ENCODE measurements around the gene DNAI1. TPM values are rescaled to one million over a fixed set of nuclear protein-coding genes. Genes with fewer than 3 reads are reported as not detected.

Gene DNAI1
- total and polyA plus RNA-seq, 2 of the 13 experiments (the other 11 are each of a cell fraction or from before 2014, with no cell fraction given), result not detected

- Histone ChIP-seq H3K4me1 (ENCODE audit: insufficient read depth, low read length) (peaks cover 8% of the 10 kb centered on the region), H3K9ac (ENCODE audit: insufficient read depth, low read depth, low read length) (no peak overlapping the region), H3K27me3 (ENCODE audit: control insufficient read depth in 1 of 2, insufficient read depth in 2 of 2, low read length in 2 of 2) (peaks cover 8 to 45% of the 10 kb centered on the region in 2 experiments; a peak in 4 of 5 replicates), H3K4me3 (replicated peaks in 1 of 3; ENCODE audit: insufficient read depth in 1 of 3, low read depth in 2 of 3, low read length in 3 of 3) (no peak overlapping the region), H3K4me2 (ENCODE audit: low read depth, low read length) (no peak overlapping the region), H3K36me3 (replicated peaks in 1 of 2; ENCODE audit: control insufficient read depth in 1 of 2, insufficient read depth in 2 of 2, low read length in 2 of 2) (no peaks in the 10 kb centered on the region), H2AFZ (ENCODE audit: low read length) (no peak overlapping the region), H3K27ac (ENCODE audit: extremely low read length, insufficient read depth, low read length) (no peak overlapping the region), H4K20me1 (ENCODE audit: insufficient read depth, low read length) (peaks cover 7% of the 10 kb centered on the region; the same call in 1 of the 2 replicates), H3K9me3 (ENCODE audit: low read length) (no peaks in the 10 kb centered on the region), H3K79me2 (ENCODE audit: insufficient read depth, low read length) (no peaks in the 10 kb centered on the region)
- no peak for TF ChIP-seq CBX1 (IDR thresholded peaks at IDR 0.05; ENCODE audit: low read depth)
- no peak for TF ChIP-seq ZMAT5 (CRISPR knock-in tag; IDR thresholded peaks at IDR 0.05; ENCODE audit: borderline replicate concordance, low read depth)
- no peak for TF ChIP-seq TERF1 (CRISPR knock-in tag; IDR thresholded peaks at IDR 0.05)
- TF ChIP-seq ZBTB42 (CRISPR knock-in tag; IDR thresholded peaks at IDR 0.05), result no peak
- no peak for TF ChIP-seq ZBTB40 (IDR thresholded peaks at IDR 0.05)
- no peak for TF ChIP-seq ZBTB40 (CRISPR knock-in tag; IDR thresholded peaks at IDR 0.05)
- TF ChIP-seq PHF20 (CRISPR knock-in tag; IDR thresholded peaks at IDR 0.05), result no peak
- TF ChIP-seq ZNF274 (CRISPR knock-in tag; IDR thresholded peaks at IDR 0.05), result no peak
- CTCF ChIA-PET (ENCODE audit: low intra/inter-chr PET ratio, low total read pairs), result no interaction called here
- FAIRE-seq, result no peak
- intact Hi-C loops (cut with micrococcal nuclease; ENCODE audit: unreplicated experiment), result no loop called here
- ATAC-seq, result no peak
- POLR2A ChIA-PET, result no interaction called here
- no TSS peak for BruUV-seq (replicated peaks)
- in situ Hi-C loops (cut with HindIII; ENCODE audit: extremely low pct_ligation_motif_present, low pct_unique_long_range_greater_than_20kb), result loop anchor here (5.0 kb wide), 1 partner anchor 42 kb away; no protein-coding TSS in a partner anchor
- DNase-seq (ENCODE audit: low spot score), result no peak
- WGBS (ENCODE audit: low lambda C conversion rate), result 36% methylated on average over 2 of the region's 5 CpGs
Measured at GRCh38 chr9:34550681-34551270, 92.2 kb downstream of the DNAI1 start.

All from HepG2 (cell line).